ENCODE measurements around the gene SIGLEC12. TPM values are rescaled to one million over a fixed set of nuclear protein-coding genes. Genes with fewer than 3 reads are reported as not detected.

The SIGLEC12 gene
- total and polyA plus RNA-seq, 2 donors (not counting 3 experiments of a cell fraction or from before 2014, with no cell fraction given): not detected

- Histone ChIP-seq H3K27me3 (ENCODE audit: control insufficient read depth in 2 of 2, insufficient read depth in 2 of 2, low read length in 2 of 2) (no peaks in the 10 kb centered on the region), H3K4me2 (ENCODE audit: insufficient read depth, low read length) (no peak overlapping the region), H3K4me1 (ENCODE audit: control insufficient read depth, extremely low read depth, insufficient read depth, low read length) (no peaks in the 10 kb centered on the region), H3K9ac (replicated peaks; ENCODE audit: extremely low read depth, insufficient read depth, low read length) (no peak overlapping the region), H3K9me3 (replicated peaks; ENCODE audit: control insufficient read depth, insufficient read depth, low read length) (no peaks in the 10 kb centered on the region), H3K27ac (ENCODE audit: insufficient read depth, low read depth, low read length) (no peak overlapping the region), H3K36me3 (ENCODE audit: control insufficient read depth in 2 of 2, extremely low read depth in 1 of 2, insufficient read depth in 2 of 2, low read length in 2 of 2) (no peaks in the 10 kb centered on the region), H3K79me2 (ENCODE audit: control insufficient read depth, insufficient read depth, low read length) (no peaks in the 10 kb centered on the region), H3K4me3 (replicated peaks in 1 of 3; ENCODE audit: insufficient read depth in 1 of 3, low read depth in 1 of 3, low read length in 3 of 3) (no peak overlapping the region), H2AFZ (ENCODE audit: low read depth, low read length) (no peak overlapping the region), H3K9me1 (replicated peaks; ENCODE audit: control insufficient read depth, extremely low read depth, insufficient read depth, low read length) (no peaks in the 10 kb centered on the region), H4K20me1 (replicated peaks; ENCODE audit: control insufficient read depth, extremely low read depth, insufficient read depth, low read length) (no peaks in the 10 kb centered on the region)
- POLR2A ChIA-PET: no interaction called here
- no peak for FAIRE-seq
- no peak for TF ChIP-seq MAX (IDR thresholded peaks at IDR 0.05; ENCODE audit: insufficient read depth, insufficient read length)
- no peak for TF ChIP-seq POLR2AphosphoS5 (IDR thresholded peaks at IDR 0.05; ENCODE audit: insufficient read depth, low read depth, low read length)
- TF ChIP-seq GATA2 (IDR thresholded peaks at IDR 0.05; ENCODE audit: insufficient read depth, insufficient read length, low read depth, low read length): no peak
- no peak for TF ChIP-seq FOS (IDR thresholded peaks at IDR 0.05; ENCODE audit: borderline replicate concordance, insufficient read depth, low read length)
- dilution Hi-C loops (cut with MboI; ENCODE audit: extremely low pct_ligation_motif_present, low sequenced_read_pairs): no loop called here
- DNase-seq (ENCODE audit: low read depth, low spot score): no peak
- intact Hi-C loops (cut with micrococcal nuclease): no loop called here
- BruUV-seq (replicated peaks): no TSS peak
- CTCF ChIA-PET: interaction anchor here (0.8 kb wide), 1 partner anchor 16 kb away, joined by 4 read pairs; no protein-coding TSS in a partner anchor
These were observed 44.1 kb downstream of the SIGLEC12 start for GRCh38 chr19:51457351-51458013.

GRCh38 chr19:51456541-51457290 is 44.9 kb downstream of the SIGLEC12 start:
- ChIA-PET POLR2A (no interaction called here), CTCF (interaction anchor here (0.8 kb wide), 1 partner anchor 17 kb away, joined by 4 read pairs; no protein-coding TSS in a partner anchor)
- Histone ChIP-seq H3K4me3 (replicated peaks in 1 of 3; ENCODE audit: insufficient read depth in 1 of 3, low read depth in 1 of 3, low read length in 3 of 3) (no peak overlapping the region), H3K9ac (replicated peaks; ENCODE audit: extremely low read depth, insufficient read depth, low read length) (no peak overlapping the region), H3K79me2 (ENCODE audit: control insufficient read depth, insufficient read depth, low read length) (no peaks in the 10 kb centered on the region), H2AFZ (ENCODE audit: low read depth, low read length) (no peak overlapping the region), H3K4me2 (ENCODE audit: insufficient read depth, low read length) (no peak overlapping the region), H3K36me3 (ENCODE audit: control insufficient read depth in 2 of 2, extremely low read depth in 1 of 2, insufficient read depth in 2 of 2, low read length in 2 of 2) (no peaks in the 10 kb centered on the region), H3K27me3 (ENCODE audit: control insufficient read depth in 2 of 2, insufficient read depth in 2 of 2, low read length in 2 of 2) (no peaks in the 10 kb centered on the region), H3K4me1 (ENCODE audit: control insufficient read depth, extremely low read depth, insufficient read depth, low read length) (no peaks in the 10 kb centered on the region), H3K9me1 (replicated peaks; ENCODE audit: control insufficient read depth, extremely low read depth, insufficient read depth, low read length) (no peaks in the 10 kb centered on the region), H3K9me3 (replicated peaks; ENCODE audit: control insufficient read depth, insufficient read depth, low read length) (no peaks in the 10 kb centered on the region), H3K27ac (ENCODE audit: insufficient read depth, low read depth, low read length) (no peak overlapping the region), H4K20me1 (replicated peaks; ENCODE audit: control insufficient read depth, extremely low read depth, insufficient read depth, low read length) (no peaks in the 10 kb centered on the region)
- DNase-seq (ENCODE audit: low read depth, low spot score): no peak
- no peak for TF ChIP-seq MYC (IDR thresholded peaks at IDR 0.05; ENCODE audit: low read depth, low read length)
- TF ChIP-seq MAX (IDR thresholded peaks at IDR 0.05; ENCODE audit: insufficient read depth, insufficient read length): no peak
- no peak for TF ChIP-seq GATA2 (IDR thresholded peaks at IDR 0.05; ENCODE audit: insufficient read depth, insufficient read length, low read depth, low read length)
- no peak for TF ChIP-seq FOS (IDR thresholded peaks at IDR 0.05; ENCODE audit: borderline replicate concordance, insufficient read depth, low read length)
- TF ChIP-seq POLR2AphosphoS5 (IDR thresholded peaks at IDR 0.05; ENCODE audit: insufficient read depth, low read depth, low read length): no peak
- no peak for TF ChIP-seq POLR2A (IDR thresholded peaks at IDR 0.05; ENCODE audit: low read depth, low read length)
- TF ChIP-seq JUN (IDR thresholded peaks at IDR 0.05; ENCODE audit: borderline replicate concordance, insufficient read depth, insufficient read length, low read depth): no peak
- BruUV-seq (replicated peaks): no TSS peak
- no peak for FAIRE-seq
- dilution Hi-C loops (cut with MboI; ENCODE audit: extremely low pct_ligation_motif_present, low sequenced_read_pairs): no loop called here
- intact Hi-C loops (cut with micrococcal nuclease): no loop called here
